Panc1 (cell line): ENCODE data around the gene BOLA2B. TPM values are rescaled to one million over a fixed set of nuclear protein-coding genes. Genes with fewer than 3 reads are reported as not detected.
"Not testable (repeated sequence)": the region's sequence is repeated elsewhere in the genome, so short reads cannot be mapped to it uniquely, and the experiment has no call there.

ENCODE experiments used
- ATAC-seq: fragments of 200-7000 bp; cut with Tn5 transposase; 2 replicates; pipeline ENCODE4 v1.9.1; 2020; ENCODE audit warnings: mild to moderate bottlenecking, moderate library complexity
- BruUV-seq: library from RNA; stranded (reverse); fragments of 400-500 nt; replicated peaks from 2 replicates; lab custom pipeline; 2021; lab: Mats Ljungman, UMichigan
- CTCF ChIA-PET: fragments of 300-600 bp; sonication (Branson Sonifier 250); formaldehyde crosslinking; loops from one replicate; lab custom pipeline; 2022; ENCODE audit warnings: antibody characterized with exemption; lab: Charles Lee
- POLR2A ChIA-PET: fragments of 300-600 bp; sonication (Branson Sonifier 250); formaldehyde crosslinking; loops from one replicate; lab custom pipeline; 2022; ENCODE audit warnings: antibody characterized with exemption; lab: Charles Lee
- DNase-seq: peaks from one replicate; pipeline ENCODE4 v3.0.0-alpha.2; 2010; ENCODE audit warnings: low read depth, low spot score
- H3K27ac ChIP-seq: 2 replicates; pipeline ENCODE4 v1.5.1; 2011; ENCODE audit warnings: mild to moderate bottlenecking, low read length, inconsistent platforms
- H3K27me3 ChIP-seq: fragments of 200-500 bp; sonication (Bioruptor generic); 2 replicates; pipeline ENCODE4 v1.6.0; 2014; ENCODE audit warnings: low read length, inconsistent platforms; ENCODE audit not compliant: control insufficient read depth, insufficient read depth
- H3K36me3 ChIP-seq: fragments of 200-500 bp; sonication (Bioruptor generic); 2 replicates; pipeline ENCODE4 v1.5.1; 2014; ENCODE audit warnings: inconsistent platforms, mild to moderate bottlenecking, low read length, moderate library complexity; ENCODE audit not compliant: control insufficient read depth, insufficient read depth
- H3K4me1 ChIP-seq: 2 replicates; pipeline ENCODE4 v1.5.1; 2011; ENCODE audit warnings: inconsistent platforms, mild to moderate bottlenecking, low read length, moderate library complexity; ENCODE audit not compliant: control insufficient read depth, insufficient read depth
- H3K4me3 ChIP-seq, 2 experiments: 2 replicates each; pipeline ENCODE4 v1.5.1; 2011 to 2012; ENCODE audit warnings: low read depth in 2 of 2, low read length in 2 of 2, mild to moderate bottlenecking in 2 of 2, inconsistent platforms in 1 of 2, moderate library complexity in 1 of 2
- H3K9me3 ChIP-seq: fragments of 200-500 bp; sonication (Bioruptor generic); 2 replicates; pipeline ENCODE4 v1.5.1; 2014; ENCODE audit warnings: low read depth, mild to moderate bottlenecking, inconsistent platforms, low read length, moderate library complexity; ENCODE audit not compliant: control insufficient read depth, insufficient read depth
- POLR2AphosphoS5 ChIP-seq: IDR thresholded peaks from 2 replicates; pipeline ENCODE4 v1.6.1; 2012; ENCODE audit warnings: mild to moderate bottlenecking, low read depth, low read length, moderate library complexity
- SIN3A ChIP-seq: IDR thresholded peaks from 2 replicates; pipeline ENCODE4 v1.6.1; 2012; ENCODE audit warnings: low read depth, mild to moderate bottlenecking, low read length, moderate library complexity, borderline replicate concordance; ENCODE audit not compliant: insufficient read depth
- TCF7L2 ChIP-seq: IDR thresholded peaks from 2 replicates; pipeline ENCODE4 v1.6.1; 2011; ENCODE audit warnings: mild to moderate bottlenecking, low read depth, low read length, inconsistent platforms
- in situ Hi-C: cut with HindIII; loops from 2 replicates; pipeline ENCODE4 v1.10.0; 2016; ENCODE audit warnings: low sequenced_read_pairs, low pct_unique_long_range_greater_than_20kb
- intact Hi-C: fragments of 100-400 bp; cut with micrococcal nuclease; formaldehyde crosslinking; loops from one replicate; pipeline ENCODE4 v1.10.0; 2022; ENCODE audit not compliant: unreplicated experiment
- total RNA-seq: library from RNA; stranded (reverse); gene quantifications from one replicate; pipeline ENCODE4 v1.2.1, GENCODE V29; 2021; ENCODE audit not compliant: unreplicated experiment
- TF ChIP-seq, protein P1 (sequence below): fragments of 450-650 bp; IDR thresholded peaks from 2 replicates; pipeline ENCODE4 v1.5.1; 2017; ENCODE audit warnings: mild to moderate bottlenecking
- TF ChIP-seq, protein P2 (sequence below), 2 experiments: IDR thresholded peaks; 2 replicates each; pipeline ENCODE4 v1.6.1; 2011 to 2012; ENCODE audit warnings: low read depth in 2 of 2, control low read depth in 1 of 2, low read length in 1 of 2, mild to moderate bottlenecking in 1 of 2, moderate library complexity in 1 of 2; ENCODE audit not compliant: insufficient read depth in 1 of 2

BOLA2B gene
- total RNA-seq, 1 experiment from 2014 or later, result 178 TPM

DNA sequence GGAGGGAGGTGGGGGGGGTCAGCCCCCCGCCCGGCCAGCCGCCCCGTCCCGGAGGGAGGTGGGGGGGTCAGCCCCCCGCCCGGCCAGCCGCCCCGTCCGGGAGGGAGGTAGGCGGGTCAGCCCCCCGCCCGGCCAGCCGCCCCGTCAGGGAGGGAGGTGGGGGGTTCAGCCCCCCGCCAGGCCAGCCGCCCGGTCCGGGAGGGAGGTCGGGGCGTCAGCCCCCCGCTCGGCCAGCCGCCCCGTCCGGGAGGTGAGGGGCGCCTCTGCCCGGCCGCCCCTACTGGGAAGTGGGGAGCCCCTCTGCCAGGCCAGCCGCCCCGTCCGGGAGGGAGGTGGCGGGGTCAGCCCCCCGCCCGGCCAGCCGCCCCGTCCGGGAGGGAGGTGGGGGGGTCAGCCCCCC is 24.1 kb downstream of the BOLA2B start:
- in situ Hi-C loops, ATAC-seq, CTCF ChIA-PET, H3K4me1 ChIP-seq, H3K36me3 ChIP-seq, H3K27ac ChIP-seq, BruUV-seq, POLR2A ChIA-PET, intact Hi-C loops, DNase-seq, H3K27me3 ChIP-seq, H3K4me3 ChIP-seq, H3K9me3 ChIP-seq: not testable (repeated sequence)

DNA sequence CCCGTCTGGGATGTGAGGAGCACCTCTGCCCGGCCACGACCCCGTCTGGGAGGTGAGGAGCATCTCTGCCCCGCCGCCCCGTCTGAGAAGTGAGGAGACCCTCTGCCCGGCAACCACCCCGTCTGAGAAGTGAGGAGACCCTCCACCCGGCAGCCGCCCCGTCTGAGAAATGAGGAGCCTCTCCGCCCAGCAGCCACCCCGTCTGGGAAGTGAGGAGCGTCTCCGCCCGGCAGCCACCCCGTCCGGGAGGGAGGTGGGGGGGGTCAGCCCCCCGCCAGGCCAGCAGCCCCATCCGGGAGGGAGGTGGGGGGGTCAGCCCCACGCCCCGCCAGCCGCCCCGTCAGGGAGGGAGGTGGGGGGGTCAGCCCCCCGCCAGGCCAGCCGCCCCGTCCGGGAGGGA is 24.7 kb downstream of the BOLA2B start:
- H3K27me3 ChIP-seq, H3K4me3 ChIP-seq, H3K36me3 ChIP-seq, BruUV-seq, DNase-seq, H3K27ac ChIP-seq, H3K9me3 ChIP-seq, intact Hi-C loops, H3K4me1 ChIP-seq, CTCF ChIA-PET, in situ Hi-C loops, ATAC-seq, POLR2A ChIA-PET: not testable (repeated sequence)

DNA sequence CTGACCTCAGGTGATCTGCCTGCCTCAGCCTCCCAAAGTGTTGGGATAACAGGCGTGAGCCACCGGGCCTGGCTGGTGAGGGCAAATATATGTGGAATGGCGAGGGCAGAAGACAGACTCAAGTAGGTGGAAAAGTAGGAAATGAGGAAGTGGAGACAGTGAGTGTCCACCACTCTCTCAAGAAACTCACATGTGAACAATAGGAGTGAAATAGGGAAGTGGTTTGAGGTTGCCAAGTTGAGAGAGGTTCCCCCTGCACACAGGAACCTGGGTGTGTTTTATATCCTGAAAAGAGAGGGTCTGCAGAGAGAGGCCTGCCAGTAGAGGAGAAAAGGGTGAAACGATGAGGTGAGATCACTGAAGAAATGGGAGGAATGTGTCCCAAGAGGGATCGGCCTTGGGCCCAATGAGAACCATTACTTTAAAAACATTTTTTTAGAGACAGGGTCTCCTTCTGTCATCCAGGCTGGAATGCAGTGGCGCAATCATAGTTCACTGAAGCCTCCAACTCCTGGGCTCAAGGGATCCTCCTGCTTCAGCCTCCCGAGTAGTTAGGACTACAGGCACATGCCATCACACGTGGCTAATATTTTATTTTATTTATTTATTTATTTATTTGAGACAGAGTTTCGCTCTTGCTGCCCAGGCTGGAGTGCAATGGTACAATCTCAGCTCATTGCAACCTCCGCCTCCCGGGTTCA is 27.1 kb downstream of the BOLA2B start:
- POLR2A ChIA-PET, result no interaction called here
- TF ChIP-seq POLR2AphosphoS5, result no peak
- TF ChIP-seq, protein P1, sequence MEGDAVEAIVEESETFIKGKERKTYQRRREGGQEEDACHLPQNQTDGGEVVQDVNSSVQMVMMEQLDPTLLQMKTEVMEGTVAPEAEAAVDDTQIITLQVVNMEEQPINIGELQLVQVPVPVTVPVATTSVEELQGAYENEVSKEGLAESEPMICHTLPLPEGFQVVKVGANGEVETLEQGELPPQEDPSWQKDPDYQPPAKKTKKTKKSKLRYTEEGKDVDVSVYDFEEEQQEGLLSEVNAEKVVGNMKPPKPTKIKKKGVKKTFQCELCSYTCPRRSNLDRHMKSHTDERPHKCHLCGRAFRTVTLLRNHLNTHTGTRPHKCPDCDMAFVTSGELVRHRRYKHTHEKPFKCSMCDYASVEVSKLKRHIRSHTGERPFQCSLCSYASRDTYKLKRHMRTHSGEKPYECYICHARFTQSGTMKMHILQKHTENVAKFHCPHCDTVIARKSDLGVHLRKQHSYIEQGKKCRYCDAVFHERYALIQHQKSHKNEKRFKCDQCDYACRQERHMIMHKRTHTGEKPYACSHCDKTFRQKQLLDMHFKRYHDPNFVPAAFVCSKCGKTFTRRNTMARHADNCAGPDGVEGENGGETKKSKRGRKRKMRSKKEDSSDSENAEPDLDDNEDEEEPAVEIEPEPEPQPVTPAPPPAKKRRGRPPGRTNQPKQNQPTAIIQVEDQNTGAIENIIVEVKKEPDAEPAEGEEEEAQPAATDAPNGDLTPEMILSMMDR, result no peak
- TF ChIP-seq SIN3A, result no peak
- TF ChIP-seq, protein P2, sequence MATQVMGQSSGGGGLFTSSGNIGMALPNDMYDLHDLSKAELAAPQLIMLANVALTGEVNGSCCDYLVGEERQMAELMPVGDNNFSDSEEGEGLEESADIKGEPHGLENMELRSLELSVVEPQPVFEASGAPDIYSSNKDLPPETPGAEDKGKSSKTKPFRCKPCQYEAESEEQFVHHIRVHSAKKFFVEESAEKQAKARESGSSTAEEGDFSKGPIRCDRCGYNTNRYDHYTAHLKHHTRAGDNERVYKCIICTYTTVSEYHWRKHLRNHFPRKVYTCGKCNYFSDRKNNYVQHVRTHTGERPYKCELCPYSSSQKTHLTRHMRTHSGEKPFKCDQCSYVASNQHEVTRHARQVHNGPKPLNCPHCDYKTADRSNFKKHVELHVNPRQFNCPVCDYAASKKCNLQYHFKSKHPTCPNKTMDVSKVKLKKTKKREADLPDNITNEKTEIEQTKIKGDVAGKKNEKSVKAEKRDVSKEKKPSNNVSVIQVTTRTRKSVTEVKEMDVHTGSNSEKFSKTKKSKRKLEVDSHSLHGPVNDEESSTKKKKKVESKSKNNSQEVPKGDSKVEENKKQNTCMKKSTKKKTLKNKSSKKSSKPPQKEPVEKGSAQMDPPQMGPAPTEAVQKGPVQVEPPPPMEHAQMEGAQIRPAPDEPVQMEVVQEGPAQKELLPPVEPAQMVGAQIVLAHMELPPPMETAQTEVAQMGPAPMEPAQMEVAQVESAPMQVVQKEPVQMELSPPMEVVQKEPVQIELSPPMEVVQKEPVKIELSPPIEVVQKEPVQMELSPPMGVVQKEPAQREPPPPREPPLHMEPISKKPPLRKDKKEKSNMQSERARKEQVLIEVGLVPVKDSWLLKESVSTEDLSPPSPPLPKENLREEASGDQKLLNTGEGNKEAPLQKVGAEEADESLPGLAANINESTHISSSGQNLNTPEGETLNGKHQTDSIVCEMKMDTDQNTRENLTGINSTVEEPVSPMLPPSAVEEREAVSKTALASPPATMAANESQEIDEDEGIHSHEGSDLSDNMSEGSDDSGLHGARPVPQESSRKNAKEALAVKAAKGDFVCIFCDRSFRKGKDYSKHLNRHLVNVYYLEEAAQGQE (IDR thresholded peaks at IDR 0.05; ENCODE audit: insufficient read depth in 1 of 2, low read depth in 2 of 2, low read length in 1 of 2), result no peak
- no peak for TF ChIP-seq TCF7L2
- no peak for ATAC-seq
- BruUV-seq, result no TSS peak
- Histone ChIP-seq H3K36me3 (no peaks in the 10 kb centered on the region), H3K9me3 (no peaks in the 10 kb centered on the region), H3K4me1 (no peaks in the 10 kb centered on the region), H3K4me3 (no peak overlapping the region), H3K27me3 (no peaks in the 10 kb centered on the region), H3K27ac (no peak overlapping the region)
- intact Hi-C loops, result no loop called here
- in situ Hi-C loops, result no loop called here
- CTCF ChIA-PET, result no interaction called here
- no peak for DNase-seq
